Loucy (cell line): ENCODE data around the gene IRF3.

Experiments
- H2AFZ ChIP-seq: fragments of 200-600 bp; sonication (generic); 2 replicates; pipeline ENCODE4 v1.6.0; 2016; ENCODE audit warnings: antibody characterized with exemption, mild to moderate bottlenecking, low read length, moderate library complexity
- H3F3A ChIP-seq: fragments of 200-600 bp; 2 replicates; pipeline ENCODE4 v1.6.0; 2016; ENCODE audit warnings: antibody characterized with exemption, low read depth, mild to moderate bottlenecking
- H3K27me3 ChIP-seq: fragments of 200-600 bp; sonication (generic); 2 replicates; pipeline ENCODE4 v1.6.1; 2014; ENCODE audit warnings: low read length, mild to moderate bottlenecking; ENCODE audit not compliant: insufficient read depth, poor library complexity, severe bottlenecking
- H3K36me3 ChIP-seq: fragments of 200-600 bp; sonication (generic); 2 replicates; pipeline ENCODE4 v1.6.1; 2016; ENCODE audit warnings: low read length; ENCODE audit not compliant: insufficient read depth
- H3K4me1 ChIP-seq: fragments of 200-600 bp; sonication (generic); 2 replicates; pipeline ENCODE4 v1.5.1; 2014; ENCODE audit warnings: low read length, mild to moderate bottlenecking; ENCODE audit not compliant: insufficient read depth, poor library complexity, severe bottlenecking
- H3K4me2 ChIP-seq: fragments of 200-600 bp; sonication (generic); 2 replicates; pipeline ENCODE4 v1.6.0; 2014; ENCODE audit warnings: antibody characterized with exemption, low read length, low read depth, mild to moderate bottlenecking; ENCODE audit not compliant: poor library complexity, severe bottlenecking
- H3K4me3 ChIP-seq: fragments of 200-600 bp; sonication (generic); 2 replicates; pipeline ENCODE4 v1.5.1; 2014; ENCODE audit warnings: low read length, mild to moderate bottlenecking, mixed read lengths; ENCODE audit not compliant: poor library complexity, severe bottlenecking
- H3K79me2 ChIP-seq: fragments of 200-600 bp; sonication (generic); 2 replicates; pipeline ENCODE4 v1.6.1; 2014; ENCODE audit warnings: low read length; ENCODE audit not compliant: insufficient read depth
- H3K9ac ChIP-seq: fragments of 200-600 bp; sonication (generic); 2 replicates; pipeline ENCODE4 v1.6.0; 2014; ENCODE audit warnings: mild to moderate bottlenecking, low read depth, low read length, moderate library complexity; ENCODE audit not compliant: poor library complexity, severe bottlenecking
- H3K9me2 ChIP-seq: fragments of 200-600 bp; sonication (generic); replicated peaks from 2 replicates; pipeline ENCODE4 v1.6.1; 2016; ENCODE audit warnings: low read depth, low read length, mixed read lengths
- H3K9me3 ChIP-seq: fragments of 200-600 bp; sonication (generic); 2 replicates; pipeline ENCODE4 v1.6.1; 2014; ENCODE audit warnings: mild to moderate bottlenecking, antibody characterized with exemption, low read length, low read depth; ENCODE audit not compliant: insufficient read depth
- H4K20me1 ChIP-seq: fragments of 200-600 bp; sonication (generic); 2 replicates; pipeline ENCODE4 v1.6.0; 2014; ENCODE audit warnings: antibody characterized with exemption, low read length, mild to moderate bottlenecking; ENCODE audit not compliant: insufficient read depth, poor library complexity, severe bottlenecking
- CTCF ChIP-seq: fragments of 200-600 bp; sonication (generic); conservative IDR thresholded peaks from 2 replicates; pipeline ENCODE4 v1.5.1; 2014; ENCODE audit warnings: mild to moderate bottlenecking, antibody characterized with exemption, low read length
- EZH2phosphoT487 ChIP-seq: fragments of 200-600 bp; IDR thresholded peaks from 2 replicates; pipeline ENCODE4 v1.6.1; 2018; ENCODE audit warnings: antibody characterized with exemption, mild to moderate bottlenecking, moderate library complexity, borderline replicate concordance

The IRF3 gene

GRCh38 chr19:49701271-49701786 is 35.7 kb upstream of the IRF3 start:
- H3K9ac ChIP-seq: no peak overlapping the region
- H3K4me3 ChIP-seq: no peak overlapping the region
- no peaks in the 10 kb centered on the region for H3K9me3 ChIP-seq
- no peaks in the 10 kb centered on the region for H3K27me3 ChIP-seq
- H3K4me2 ChIP-seq: no peak overlapping the region
- H3K36me3 ChIP-seq: no peaks in the 10 kb centered on the region
- H2AFZ ChIP-seq: no peak overlapping the region
- no peaks in the 10 kb centered on the region for H4K20me1 ChIP-seq
- H3K4me1 ChIP-seq: no peaks in the 10 kb centered on the region
- H3K79me2 ChIP-seq: no peaks in the 10 kb centered on the region
- TF ChIP-seq CTCF (no peak), EZH2phosphoT487 (no peak)
- no peaks in the 10 kb centered on the region for H3F3A ChIP-seq
- H3K9me2 ChIP-seq: no peaks in the 10 kb centered on the region

GRCh38 chr19:49700563-49700962 is 34.9 kb upstream of the IRF3 start:
- Histone ChIP-seq H3K4me3 (no peak overlapping the region), H3F3A (no peaks in the 10 kb centered on the region), H3K79me2 (no peaks in the 10 kb centered on the region), H3K9me2 (no peaks in the 10 kb centered on the region), H2AFZ (no peak overlapping the region), H3K9ac (no peak overlapping the region), H4K20me1 (no peaks in the 10 kb centered on the region), H3K36me3 (no peaks in the 10 kb centered on the region), H3K4me2 (no peak overlapping the region), H3K27me3 (no peaks in the 10 kb centered on the region), H3K4me1 (no peaks in the 10 kb centered on the region), H3K9me3 (no peaks in the 10 kb centered on the region)
- no peak for TF ChIP-seq EZH2phosphoT487
- TF ChIP-seq CTCF: no peak

DNA sequence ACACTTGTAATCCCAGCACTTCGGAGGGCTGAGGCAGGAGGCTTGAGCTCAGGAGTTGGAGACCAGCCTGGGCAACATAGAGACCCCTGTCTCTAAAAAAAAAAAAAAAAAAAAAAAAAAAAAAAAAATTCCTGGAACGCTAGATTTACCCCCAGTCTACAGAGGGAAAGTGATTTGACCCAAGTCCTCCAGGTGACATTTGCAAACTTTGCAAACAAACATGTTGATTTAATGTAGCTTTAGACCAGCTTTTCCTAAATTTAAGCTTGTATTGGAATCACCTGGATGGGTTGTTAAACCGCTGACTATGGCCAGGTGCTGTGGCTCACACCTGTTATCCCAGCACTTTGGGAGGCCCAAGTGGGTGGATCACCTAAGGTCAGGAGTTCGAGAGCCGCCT is 33.7 kb upstream of the IRF3 start:
- Histone ChIP-seq H3K4me3 (no peak overlapping the region), H3K27me3 (no peaks in the 10 kb centered on the region), H3K36me3 (no peaks in the 10 kb centered on the region), H3K4me1 (no peaks in the 10 kb centered on the region), H3K4me2 (no peak overlapping the region), H3K9ac (no peak overlapping the region), H4K20me1 (no peaks in the 10 kb centered on the region), H3K9me2 (no peaks in the 10 kb centered on the region), H3K9me3 (no peaks in the 10 kb centered on the region), H3F3A (no peaks in the 10 kb centered on the region), H3K79me2 (no peaks in the 10 kb centered on the region), H2AFZ (no peak overlapping the region)
- no peak for TF ChIP-seq EZH2phosphoT487
- no peak for TF ChIP-seq CTCF
